Trophoblast cell (in vitro differentiated cells and primary cell): ENCODE measurements around the gene C7orf57.

Experiments used
- DNase-seq, 2 donors: peaks; one replicate each; pipeline ENCODE4 v3.0.0-alpha.2; 2016
- H2AFZ ChIP-seq: 2 replicates; pipeline ENCODE4 v1.6.1; 2013; ENCODE audit warnings: low read length, moderate library complexity, mild to moderate bottlenecking; ENCODE audit not compliant: insufficient read depth, poor library complexity
- H2AK5ac ChIP-seq: 2 replicates; pipeline ENCODE4 v1.6.1; 2013; ENCODE audit warnings: mild to moderate bottlenecking, low read length
- H2BK120ac ChIP-seq: 2 replicates; pipeline ENCODE4 v1.6.1; 2013; ENCODE audit warnings: low read length, mild to moderate bottlenecking, moderate library complexity; ENCODE audit not compliant: insufficient read depth, poor library complexity
- H2BK12ac ChIP-seq: 2 replicates; pipeline ENCODE4 v1.6.1; 2013; ENCODE audit warnings: mild to moderate bottlenecking, low read length, moderate library complexity
- H2BK5ac ChIP-seq: 2 replicates; pipeline ENCODE4 v1.6.1; 2013; ENCODE audit warnings: low read length, low read depth, moderate library complexity, mild to moderate bottlenecking; ENCODE audit not compliant: poor library complexity
- H3K14ac ChIP-seq: 2 replicates; pipeline ENCODE4 v1.6.1; 2013; ENCODE audit warnings: mild to moderate bottlenecking, low read length
- H3K18ac ChIP-seq: 2 replicates; pipeline ENCODE4 v1.6.1; 2013; ENCODE audit warnings: mild to moderate bottlenecking, low read length
- H3K23ac ChIP-seq: 2 replicates; pipeline ENCODE4 v1.6.1; 2013; ENCODE audit warnings: low read length
- H3K27ac ChIP-seq: 2 replicates; pipeline ENCODE4 v1.5.1; 2013; ENCODE audit warnings: low read depth, mild to moderate bottlenecking, inconsistent platforms, low read length, moderate library complexity
- H3K27me3 ChIP-seq: 2 replicates; pipeline ENCODE4 v1.6.1; 2013; ENCODE audit warnings: inconsistent platforms, mild to moderate bottlenecking, low read length, moderate library complexity; ENCODE audit not compliant: insufficient read depth
- H3K36me3 ChIP-seq, 2 experiments: 1 replicate in 1 of 2; 2 replicates in 1 of 2; pipeline ENCODE4 v1.6.1; 2013; ENCODE audit warnings: low read length in 2 of 2, mild to moderate bottlenecking in 2 of 2, moderate library complexity in 1 of 2; ENCODE audit not compliant: insufficient read depth in 2 of 2, control insufficient read depth in 1 of 2
- H3K4ac ChIP-seq: 2 replicates; pipeline ENCODE4 v1.6.1; 2013; ENCODE audit warnings: low read depth, mild to moderate bottlenecking, low read length, moderate library complexity
- H3K4me1 ChIP-seq, 2 experiments: 1 replicate in 1 of 2; 2 replicates in 1 of 2; pipeline ENCODE4 v1.6.1; 2013; ENCODE audit warnings: low read length in 2 of 2, mild to moderate bottlenecking in 2 of 2, moderate library complexity in 1 of 2; ENCODE audit not compliant: insufficient read depth in 2 of 2, control insufficient read depth in 1 of 2
- H3K4me2 ChIP-seq: 2 replicates; pipeline ENCODE4 v1.6.1; 2013; ENCODE audit warnings: inconsistent platforms, mild to moderate bottlenecking, low read length, moderate library complexity
- H3K4me3 ChIP-seq: 2 replicates; pipeline ENCODE4 v1.5.1; 2013; ENCODE audit warnings: mild to moderate bottlenecking, low read depth, low read length, inconsistent platforms
- H3K79me1 ChIP-seq: one replicate; pipeline ENCODE4 v1.6.1; 2013; ENCODE audit warnings: low read length
- H3K79me2 ChIP-seq: 2 replicates; pipeline ENCODE4 v1.6.1; 2013; ENCODE audit warnings: low read length, mild to moderate bottlenecking; ENCODE audit not compliant: control insufficient read depth, insufficient read depth, poor library complexity
- H3K9ac ChIP-seq: 2 replicates; pipeline ENCODE4 v1.6.1; 2013; ENCODE audit warnings: mild to moderate bottlenecking, low read length
- H3K9me3 ChIP-seq: 2 replicates; pipeline ENCODE4 v1.6.1; 2013; ENCODE audit warnings: low read depth, mild to moderate bottlenecking, control low read depth, inconsistent platforms, low read length; ENCODE audit not compliant: insufficient read depth
- H4K12ac ChIP-seq: 2 replicates; pipeline ENCODE4 v1.6.1; 2013; ENCODE audit warnings: low read depth, mild to moderate bottlenecking, low read length, moderate library complexity
- H4K8ac ChIP-seq: 2 replicates; pipeline ENCODE4 v1.6.1; 2013; ENCODE audit warnings: low read depth, mild to moderate bottlenecking, low read length, moderate library complexity
- H4K91ac ChIP-seq: one replicate; pipeline ENCODE4 v1.6.1; 2013; ENCODE audit warnings: low read depth, mild to moderate bottlenecking, low read length, moderate library complexity
- WGBS: extraction: QIAGEN DNeasy Blood & Tissue Kit; methylation state at CpG from one replicate; pipeline ENCODE4 v1.1.7; 2013; ENCODE audit warnings: missing lambda C conversion rate; ENCODE audit not compliant: insufficient read length, insufficient coverage; ENCODE audit errors: extremely low coverage; 5-methylcytosine and 5-hydroxymethylcytosine counted together

C7orf57 gene

GRCh38 chr7:48089046-48090003, 54.0 kb downstream of the C7orf57 start, which contains the start of gene UPP1:
UPP1 (plus strand) TSS chr7:48089265; CDS start chr7:48094784, 5,519 bp downstream.
- peak within 1 kb of the TSS; percentile 81 for H3K4ac ChIP-seq
- H2BK12ac ChIP-seq = peak within 1 kb of the TSS; percentile 78
- peak within 1 kb of the TSS; percentile 72 for H4K91ac ChIP-seq
- H2BK5ac ChIP-seq = peak within 1 kb of the TSS; percentile 98
- peak within 1 kb of the TSS; percentile 82 for H2BK120ac ChIP-seq
- peaks cover 15% of the 10 kb centered on the region for H3K79me2 ChIP-seq
- no peak within 1 kb of the TSS for H2AK5ac ChIP-seq
- H3K4me1 ChIP-seq = peaks cover 31% of the 10 kb centered on the region in 2 experiments
- peak within 1 kb of the TSS; percentile 93 for H3K4me3 ChIP-seq
- no peaks in the 10 kb centered on the region for H3K9me3 ChIP-seq
- no CpG with 5 or more reads among the region's 96 CpGs for WGBS
- H3K23ac ChIP-seq = no peak within 1 kb of the TSS
- H4K12ac ChIP-seq = peak within 1 kb of the TSS; percentile 27
- H3K14ac ChIP-seq = peak within 1 kb of the TSS; percentile 92
- H3K27ac ChIP-seq = peak within 1 kb of the TSS; percentile 98
- peak; percentile 96 to 97 for DNase-seq
- H4K8ac ChIP-seq = peak within 1 kb of the TSS; percentile 69
- H3K18ac ChIP-seq = peak within 1 kb of the TSS; percentile 89
- H3K27me3 ChIP-seq = no peaks in the 10 kb centered on the region
- H3K9ac ChIP-seq = peak within 1 kb of the TSS; percentile 86
- H3K4me2 ChIP-seq = peak within 1 kb of the TSS; percentile 89
- peaks cover 20 to 21% of the 10 kb centered on the region in 2 experiments for H3K36me3 ChIP-seq
- peak within 1 kb of the TSS; percentile 55 for H2AFZ ChIP-seq
- H3K79me1 ChIP-seq = peaks cover 47% of the 10 kb centered on the region

DNA sequence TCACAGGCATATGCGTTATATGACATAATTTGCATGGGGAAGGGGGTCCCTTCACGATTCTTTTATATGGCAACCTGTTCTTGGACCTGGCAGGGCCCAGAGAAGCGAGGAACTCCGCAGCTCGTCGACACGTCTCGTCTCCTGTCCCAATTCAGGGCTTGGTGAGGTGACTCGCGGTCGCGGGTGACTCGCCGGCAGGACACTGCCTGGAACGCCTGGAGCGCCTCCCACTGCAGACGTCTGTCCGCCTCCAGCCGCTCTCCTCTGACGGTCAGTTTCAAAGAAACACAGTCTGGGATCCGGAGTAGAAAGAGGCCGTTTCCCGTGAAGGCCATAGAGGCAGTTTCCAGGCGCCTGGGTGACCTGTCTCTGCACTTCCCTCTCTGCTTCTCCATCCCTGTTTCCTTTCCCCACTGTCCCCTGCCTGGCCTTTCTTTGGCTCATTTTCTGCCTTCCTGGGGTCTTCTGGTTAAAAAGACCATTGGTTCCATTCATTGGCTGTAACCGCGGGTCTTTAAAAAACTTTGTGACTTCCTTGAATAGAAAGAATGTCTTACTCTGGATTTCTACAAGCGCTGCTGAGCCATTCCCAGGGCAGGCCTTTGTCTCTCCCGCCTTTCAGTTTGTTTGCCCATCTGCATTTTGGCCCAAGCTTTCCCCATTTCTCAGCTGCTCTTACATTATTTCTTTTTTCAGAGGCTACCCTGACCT, 54.9 kb downstream of the C7orf57 start:
- Histone ChIP-seq H3K9me3 (no peaks in the 10 kb centered on the region), H2BK120ac (no peak overlapping the region), H3K36me3 (peaks cover 22 to 28% of the 10 kb centered on the region in 2 experiments), H2BK12ac (no peak overlapping the region), H3K14ac (peak overlapping the region; percentile 74), H3K4ac (peak overlapping the region; percentile 81), H4K12ac (no peak overlapping the region), H3K23ac (no peak overlapping the region), H3K4me1 (peaks cover 33 to 35% of the 10 kb centered on the region in 2 experiments), H3K27ac (peak overlapping the region; percentile 87), H4K8ac (peak overlapping the region; percentile 51), H4K91ac (peak overlapping the region; percentile 72), H3K18ac (peak overlapping the region; percentile 89), H3K9ac (peak overlapping the region; percentile 86), H3K27me3 (no peaks in the 10 kb centered on the region), H2AK5ac (no peak overlapping the region), H2BK5ac (peak overlapping the region; percentile 63), H3K79me1 (peaks cover 41% of the 10 kb centered on the region), H3K4me3 (peak overlapping the region; percentile 93), H3K4me2 (peak overlapping the region; percentile 89), H2AFZ (no peak overlapping the region), H3K79me2 (peaks cover 16% of the 10 kb centered on the region)
- no CpG with 5 or more reads among the region's 28 CpGs for WGBS
- peak; percentile 69 for DNase-seq

- peak overlapping the region; percentile 23 for H2BK5ac ChIP-seq
- no peak overlapping the region for H2AFZ ChIP-seq
- no peak overlapping the region for H3K14ac ChIP-seq
- no peak for DNase-seq
- WGBS = no CpG with 5 or more reads among the region's 10 CpGs
- H3K9ac ChIP-seq = no peak overlapping the region
- H3K27ac ChIP-seq = peak overlapping the region; percentile 13
- no peaks in the 10 kb centered on the region for H3K9me3 ChIP-seq
- peaks cover 14% of the 10 kb centered on the region for H3K79me2 ChIP-seq
- no peak overlapping the region for H2AK5ac ChIP-seq
- H3K79me1 ChIP-seq = peaks cover 32% of the 10 kb centered on the region
- H3K4me1 ChIP-seq = peaks cover 25 to 31% of the 10 kb centered on the region in 2 experiments
- peak overlapping the region; percentile 35 for H3K18ac ChIP-seq
- H4K12ac ChIP-seq = no peak overlapping the region
- peak overlapping the region; percentile 15 for H3K4me2 ChIP-seq
- H3K36me3 ChIP-seq = peaks cover 35 to 42% of the 10 kb centered on the region in 2 experiments
- peak overlapping the region; percentile 5 for H4K8ac ChIP-seq
- no peak overlapping the region for H2BK120ac ChIP-seq
- H3K23ac ChIP-seq = no peak overlapping the region
- no peak overlapping the region for H2BK12ac ChIP-seq
- peak overlapping the region; percentile 57 for H3K4ac ChIP-seq
- H4K91ac ChIP-seq = peak overlapping the region; percentile 29
- no peaks in the 10 kb centered on the region for H3K27me3 ChIP-seq
- no peak overlapping the region for H3K4me3 ChIP-seq
Measured at GRCh38 chr7:48091506-48092433, 56.4 kb downstream of the C7orf57 start.
